IMR-90 (cell line): ENCODE results near the gene HOXA13. TPM values are rescaled to one million over a fixed set of nuclear protein-coding genes. Genes with fewer than 3 reads are reported as not detected.

Source experiments
- ATAC-seq: fragments of 200-7000 bp; cut with Tn5 transposase; 2 replicates; pipeline ENCODE4 v1.9.1; 2020; ENCODE audit warnings: low read depth, mild to moderate bottlenecking, moderate library complexity
- BruUV-seq: library from RNA; stranded (reverse); fragments of 400-500 nt; replicated peaks from 2 replicates; lab custom pipeline; 2021; lab: Mats Ljungman, UMichigan
- CTCF ChIA-PET: fragments of 300-600 bp; formaldehyde crosslinking; extraction: SDS; loops from one replicate; lab custom pipeline; 2021; ENCODE audit warnings: antibody characterized with exemption; lab: Yijun Ruan, JAX
- POLR2A ChIA-PET: fragments of 300-600 bp; sonication (Branson Sonifier 250); formaldehyde crosslinking; loops from one replicate; lab custom pipeline; 2022; ENCODE audit warnings: antibody characterized with exemption; ENCODE audit not compliant: unreplicated experiment; lab: Charles Lee
- DNase-seq: peaks from one replicate; pipeline ENCODE4 v3.0.0; 2013
- H2AFZ ChIP-seq: replicated peaks from 2 replicates; pipeline ENCODE3; 2013; ENCODE audit warnings: low read length, mild to moderate bottlenecking; ENCODE audit not compliant: poor library complexity
- H2AK5ac ChIP-seq: 2 replicates; pipeline ENCODE4 v1.6.1; 2013; ENCODE audit warnings: low read depth, low read length, inconsistent platforms
- H2AK9ac ChIP-seq: replicated peaks from 2 replicates; pipeline ENCODE3; 2013; ENCODE audit warnings: mild to moderate bottlenecking, low read depth, low read length, moderate library complexity; ENCODE audit not compliant: poor library complexity
- H2BK120ac ChIP-seq: 2 replicates; pipeline ENCODE4 v1.6.1; 2013; ENCODE audit warnings: low read depth, low read length, inconsistent platforms
- H2BK15ac ChIP-seq: 3 replicates; pipeline ENCODE4 v1.6.1; 2013; ENCODE audit warnings: low read depth, low read length, inconsistent platforms
- H2BK20ac ChIP-seq: 2 replicates; pipeline ENCODE4 v1.6.1; 2013; ENCODE audit warnings: low read depth, mild to moderate bottlenecking, inconsistent platforms, low read length, moderate library complexity
- H2BK5ac ChIP-seq: 2 replicates; pipeline ENCODE4 v1.6.1; 2013; ENCODE audit warnings: mild to moderate bottlenecking, low read depth, low read length, inconsistent platforms; ENCODE audit not compliant: poor library complexity, severe bottlenecking
- H3K14ac ChIP-seq: replicated peaks from 2 replicates; pipeline ENCODE4 v1.6.1; 2013; ENCODE audit warnings: low read depth, low read length, inconsistent platforms
- H3K18ac ChIP-seq: 2 replicates; pipeline ENCODE4 v1.6.1; 2013; ENCODE audit warnings: low read depth, low read length, control low read depth
- H3K23ac ChIP-seq: 2 replicates; pipeline ENCODE4 v1.6.1; 2013; ENCODE audit warnings: low read depth, low read length, inconsistent platforms
- H3K27ac ChIP-seq: 2 replicates; pipeline ENCODE4 v1.5.1; 2013; ENCODE audit warnings: mild to moderate bottlenecking, control low read depth, low read length; ENCODE audit not compliant: insufficient read depth
- H3K27me3 ChIP-seq: 2 replicates; pipeline ENCODE4 v1.6.1; 2013; ENCODE audit warnings: low read length; ENCODE audit not compliant: control insufficient read depth, insufficient read depth
- H3K36me3 ChIP-seq: 2 replicates; pipeline ENCODE4 v1.6.1; 2013; ENCODE audit warnings: low read length, mixed read lengths; ENCODE audit not compliant: control insufficient read depth, insufficient read depth
- H3K4ac ChIP-seq: 2 replicates; pipeline ENCODE4 v1.6.1; 2013; ENCODE audit warnings: low read depth, low read length, inconsistent platforms
- H3K4me1 ChIP-seq: 2 replicates; pipeline ENCODE4 v1.6.1; 2013; ENCODE audit warnings: low read length, mixed read lengths; ENCODE audit not compliant: control insufficient read depth, insufficient read depth
- H3K4me2 ChIP-seq: 2 replicates; pipeline ENCODE4 v1.6.1; 2013; ENCODE audit warnings: low read depth, mild to moderate bottlenecking, control low read depth, low read length, moderate library complexity
- H3K4me3 ChIP-seq: 2 replicates; pipeline ENCODE4 v1.5.1; 2013; ENCODE audit warnings: low read depth, mild to moderate bottlenecking, control low read depth, low read length, moderate library complexity; ENCODE audit not compliant: insufficient read depth
- H3K56ac ChIP-seq: 2 replicates; pipeline ENCODE4 v1.6.1; 2013; ENCODE audit warnings: low read length, inconsistent platforms; ENCODE audit not compliant: insufficient read depth; ENCODE audit errors: extremely low read depth
- H3K79me1 ChIP-seq, 2 experiments: 2 replicates each; pipeline ENCODE4 v1.6.1; 2013; ENCODE audit warnings: low read length in 2 of 2, inconsistent platforms in 1 of 2, low read depth in 1 of 2
- H3K9ac ChIP-seq: 2 replicates; pipeline ENCODE4 v1.6.1; 2013; ENCODE audit warnings: low read depth, low read length, control low read depth
- H3K9me1 ChIP-seq: 2 replicates; pipeline ENCODE4 v1.6.1; 2013; ENCODE audit warnings: low read length, inconsistent platforms; ENCODE audit not compliant: insufficient read depth
- H3K9me3 ChIP-seq: 2 replicates; pipeline ENCODE4 v1.6.1; 2013; ENCODE audit warnings: low read length; ENCODE audit not compliant: control insufficient read depth, insufficient read depth
- H4K20me1 ChIP-seq: 2 replicates; pipeline ENCODE4 v1.6.1; 2013; ENCODE audit warnings: low read length, inconsistent platforms; ENCODE audit not compliant: insufficient read depth
- H4K5ac ChIP-seq: 2 replicates; pipeline ENCODE4 v1.6.1; 2013; ENCODE audit warnings: mild to moderate bottlenecking, low read depth, low read length, control low read depth
- H4K8ac ChIP-seq, 2 experiments: 2 replicates each; pipeline ENCODE4 v1.6.1; 2013; ENCODE audit warnings: low read depth in 2 of 2, low read length in 2 of 2, control low read depth in 1 of 2, inconsistent platforms in 1 of 2
- H4K91ac ChIP-seq: 2 replicates; pipeline ENCODE4 v1.6.1; 2013; ENCODE audit warnings: low read depth, low read length, inconsistent platforms; ENCODE audit not compliant: insufficient read depth
- BHLHE40 ChIP-seq: fragments of 150-350 bp; IDR thresholded peaks from 2 replicates; pipeline ENCODE4 v1.6.1; 2016; ENCODE audit warnings: mild to moderate bottlenecking, low read depth, low read length
- CHD1 ChIP-seq: IDR thresholded peaks from 2 replicates; pipeline ENCODE4 v1.6.1; 2012; ENCODE audit warnings: low read depth, low read length, improper control_type of control experiment
- CTCF ChIP-seq: conservative IDR thresholded peaks from 2 replicates; pipeline ENCODE4 v1.5.1; 2012; ENCODE audit warnings: mild to moderate bottlenecking, low read depth, low read length, improper control_type of control experiment
- FOS ChIP-seq: fragments of 150-350 bp; IDR thresholded peaks from 2 replicates; pipeline ENCODE4 v1.6.1; 2016; ENCODE audit warnings: low read depth, low read length
- MAFK ChIP-seq: IDR thresholded peaks from 2 replicates; pipeline ENCODE4 v1.6.1; 2012; ENCODE audit warnings: low read depth, low read length, improper control_type of control experiment
- MAZ ChIP-seq: IDR thresholded peaks from 2 replicates; pipeline ENCODE4 v1.6.1; 2012; ENCODE audit warnings: low read depth, mild to moderate bottlenecking, low read length, improper control_type of control experiment, moderate library complexity, borderline replicate concordance
- MXI1 ChIP-seq: IDR thresholded peaks from 2 replicates; pipeline ENCODE4 v1.6.1; 2012; ENCODE audit warnings: low read depth, mild to moderate bottlenecking, low read length, moderate library complexity, borderline replicate concordance
- NFE2L2 ChIP-seq: fragments of 150-350 bp; IDR thresholded peaks from 2 replicates; pipeline ENCODE4 v1.6.1; 2016; ENCODE audit warnings: low read depth, mild to moderate bottlenecking, low read length
- POLR2A ChIP-seq: IDR thresholded peaks from 2 replicates; pipeline ENCODE4 v1.6.1; 2012; ENCODE audit warnings: mild to moderate bottlenecking, low read depth, low read length
- RCOR1 ChIP-seq: IDR thresholded peaks from 2 replicates; pipeline ENCODE4 v1.6.1; 2012; ENCODE audit warnings: mild to moderate bottlenecking, low read length, improper control_type of control experiment; ENCODE audit not compliant: insufficient replicate concordance
- RFX5 ChIP-seq: IDR thresholded peaks from 2 replicates; pipeline ENCODE4 v1.8.0; 2012; ENCODE audit warnings: low read depth, mild to moderate bottlenecking, low read length, moderate library complexity
- SMC3 ChIP-seq: fragments of 150-350 bp; IDR thresholded peaks from 2 replicates; pipeline ENCODE4 v1.6.1; 2016; ENCODE audit warnings: low read depth, mild to moderate bottlenecking, antibody characterized with exemption, low read length, moderate library complexity
- USF2 ChIP-seq: fragments of 150-350 bp; IDR thresholded peaks from 2 replicates; pipeline ENCODE4 v1.6.1; 2017; ENCODE audit warnings: mild to moderate bottlenecking, antibody characterized with exemption, low read length, low read depth
- WGBS, 2 experiments: methylation state at CpG; one replicate each; pipeline versions ENCODE4 v1.1.5 to v1.1.7; 2013; ENCODE audit warnings: missing lambda C conversion rate in 2 of 2; ENCODE audit not compliant: insufficient read length in 1 of 2; ENCODE audit errors: extremely low coverage in 2 of 2; 5-methylcytosine and 5-hydroxymethylcytosine counted together
- dilution Hi-C: fragments of 300-500 bp; cut with HindIII; formaldehyde crosslinking; loops from one replicate; pipeline ENCODE4 v1.14.3; 2018; ENCODE audit warnings: low sequenced_read_pairs; ENCODE audit not compliant: unreplicated experiment
- in situ Hi-C: fragments of 300-500 bp; cut with MboI; formaldehyde crosslinking; loops from 3 replicates; pipeline ENCODE4 v1.14.3; 2019; ENCODE audit warnings: low sequenced_read_pairs, inconsistent platforms, mixed read lengths
- intact Hi-C: fragments of 100-400 bp; cut with micrococcal nuclease; formaldehyde crosslinking; loops from 2 replicates; pipeline ENCODE4 v1.10.0; 2022
- polyA plus RNA-seq, 3 experiments: library from polyadenylated mRNA; depleted of rRNA; stranded (reverse); fragments of >200 nt; gene quantifications; 2 replicates each; pipeline ENCODE4 v1.2.3, GENCODE V29; 2012; ENCODE audit warnings: low replicate concordance in 1 of 3
- total RNA-seq: library from RNA; depleted of rRNA; stranded (reverse); fragments of >200 nt; gene quantifications from 2 replicates; pipeline ENCODE4 v1.2.3, GENCODE V29; 2012
- TF ChIP-seq, protein P1 (sequence below): fragments of 150-350 bp; IDR thresholded peaks from 2 replicates; pipeline ENCODE4 v1.6.1; 2016; ENCODE audit warnings: low read depth, mild to moderate bottlenecking, low read length, moderate library complexity, borderline replicate concordance

The HOXA13 gene
- total and polyA plus RNA-seq, 2 of the 4 experiments (the other 2 are of a cell fraction) = not detected

DNA sequence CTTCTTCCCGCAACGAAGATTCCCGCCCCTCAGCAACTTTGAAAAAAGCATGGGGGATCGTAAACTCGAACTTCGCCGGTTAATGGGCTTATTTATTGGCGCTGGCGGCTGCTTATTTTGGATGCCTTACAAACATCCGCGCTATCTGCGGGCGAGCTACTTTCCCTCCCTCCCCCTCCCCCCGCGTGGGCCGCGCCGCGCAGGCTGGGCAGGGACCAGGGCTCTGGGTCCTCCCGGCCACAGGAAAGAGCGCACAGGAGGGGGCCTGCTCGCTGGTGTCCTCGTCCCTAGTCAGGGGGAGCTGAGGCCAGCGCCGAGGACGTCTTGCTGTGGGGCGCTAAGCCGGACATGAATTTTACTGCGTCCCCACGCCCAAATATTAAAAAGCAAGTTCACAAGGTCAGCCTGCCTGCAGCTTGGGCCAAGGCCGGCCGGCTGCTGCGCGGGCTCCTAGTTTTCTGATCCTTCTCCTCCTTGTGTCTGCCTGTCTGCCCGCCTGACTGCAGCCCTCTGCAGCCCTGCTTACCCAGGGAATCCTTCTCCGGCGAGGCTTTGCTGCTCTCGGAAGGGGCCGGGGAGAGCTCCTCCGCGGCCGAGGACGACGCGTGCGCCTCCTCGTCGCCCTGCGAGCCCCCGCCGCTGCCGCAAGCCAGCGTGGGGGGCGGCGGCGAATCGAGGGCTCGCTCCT lies 26.9 kb downstream of the HOXA13 start:
- Histone ChIP-seq H3K9me1 (no peaks in the 10 kb centered on the region), H3K9ac (no peak overlapping the region)
- in situ Hi-C loops = no loop called here

More for the DNA sequence above, 26.9 kb downstream of the HOXA13 start:
- intact Hi-C loops = no loop called here
- Histone ChIP-seq H3K4me3 (peak overlapping the region; percentile 38), H4K91ac (no peak overlapping the region), H2BK15ac (no peak overlapping the region), H3K4me1 (no peaks in the 10 kb centered on the region), H3K27me3 (peaks cover 93% of the 10 kb centered on the region), H3K18ac (no peak overlapping the region), H2BK20ac (no peak overlapping the region), H3K56ac (no peak overlapping the region), H3K27ac (no peak overlapping the region), H2AK5ac (no peak overlapping the region), H2AFZ (peak overlapping the region; percentile 54), H2AK9ac (no peak overlapping the region), H4K8ac (no peak overlapping the region), H4K20me1 (peaks cover 19% of the 10 kb centered on the region; the same call in 1 of the 2 replicates), H4K5ac (no peak overlapping the region), H2BK120ac (no peak overlapping the region), H3K4ac (no peak overlapping the region), H3K4me2 (peak overlapping the region; percentile 46), H2BK5ac (no peak overlapping the region), H3K79me1 (no peaks in the 10 kb centered on the region), H3K36me3 (no peaks in the 10 kb centered on the region), H3K9me3 (peaks cover 16% of the 10 kb centered on the region; the same call in 1 of the 2 replicates), H3K23ac (no peak overlapping the region), H3K14ac (no peak overlapping the region)
- dilution Hi-C loops = no loop called here
- WGBS, 2 experiments = 10% methylated on average over 32 of the region's 58 CpGs; no CpG with 5 or more reads in 1 of the 2 experiments
- no peak for TF ChIP-seq USF2
- no peak for TF ChIP-seq POLR2A
- no peak for TF ChIP-seq SMC3
- no peak for TF ChIP-seq MXI1
- TF ChIP-seq RFX5 = no peak
- no peak for TF ChIP-seq NFE2L2
- no peak for TF ChIP-seq FOS
- TF ChIP-seq, protein P1, sequence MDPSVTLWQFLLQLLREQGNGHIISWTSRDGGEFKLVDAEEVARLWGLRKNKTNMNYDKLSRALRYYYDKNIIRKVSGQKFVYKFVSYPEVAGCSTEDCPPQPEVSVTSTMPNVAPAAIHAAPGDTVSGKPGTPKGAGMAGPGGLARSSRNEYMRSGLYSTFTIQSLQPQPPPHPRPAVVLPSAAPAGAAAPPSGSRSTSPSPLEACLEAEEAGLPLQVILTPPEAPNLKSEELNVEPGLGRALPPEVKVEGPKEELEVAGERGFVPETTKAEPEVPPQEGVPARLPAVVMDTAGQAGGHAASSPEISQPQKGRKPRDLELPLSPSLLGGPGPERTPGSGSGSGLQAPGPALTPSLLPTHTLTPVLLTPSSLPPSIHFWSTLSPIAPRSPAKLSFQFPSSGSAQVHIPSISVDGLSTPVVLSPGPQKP = no peak
- no peak for TF ChIP-seq MAZ
- no peak for TF ChIP-seq RCOR1
- no peak for TF ChIP-seq BHLHE40
- no peak for TF ChIP-seq MAFK
- no peak for TF ChIP-seq CHD1
- TF ChIP-seq CTCF = no peak
- BruUV-seq = no TSS peak
- ChIA-PET POLR2A (no interaction called here), CTCF (no interaction called here)
- no peak for DNase-seq
- peak; percentile 70 for ATAC-seq
